ENCODE results near the gene TCF4. TPM values are rescaled to one million over a fixed set of nuclear protein-coding genes. Genes with fewer than 3 reads are reported as not detected.

TCF4 gene
- total RNA-seq, 1 donor from 2014 or later: 62.8 TPM

DNA sequence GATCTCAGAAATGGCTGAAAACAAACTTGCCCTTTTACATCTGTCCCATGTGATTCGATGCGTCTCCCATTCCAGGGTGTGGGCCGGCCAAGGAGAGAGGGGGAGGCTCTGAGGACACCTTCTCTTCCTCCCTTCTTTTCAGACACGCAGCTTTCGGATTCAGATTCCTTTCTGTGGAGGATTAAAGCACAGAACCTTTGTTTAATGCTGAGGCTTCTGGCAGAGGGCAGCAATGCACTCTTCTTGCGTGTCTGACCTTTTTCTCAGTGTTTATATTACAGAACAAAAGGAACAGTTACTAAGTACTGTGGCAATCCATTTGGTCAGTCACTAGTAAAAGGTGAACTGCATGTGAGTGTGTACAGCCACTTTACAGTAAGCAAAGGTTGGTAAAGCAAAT, 359.8 kb downstream of the TCF4 start:
- DNase-seq: no peak
- intact Hi-C loops (cut with micrococcal nuclease): no loop called here
- peak; percentile 26 for ATAC-seq

DNA sequence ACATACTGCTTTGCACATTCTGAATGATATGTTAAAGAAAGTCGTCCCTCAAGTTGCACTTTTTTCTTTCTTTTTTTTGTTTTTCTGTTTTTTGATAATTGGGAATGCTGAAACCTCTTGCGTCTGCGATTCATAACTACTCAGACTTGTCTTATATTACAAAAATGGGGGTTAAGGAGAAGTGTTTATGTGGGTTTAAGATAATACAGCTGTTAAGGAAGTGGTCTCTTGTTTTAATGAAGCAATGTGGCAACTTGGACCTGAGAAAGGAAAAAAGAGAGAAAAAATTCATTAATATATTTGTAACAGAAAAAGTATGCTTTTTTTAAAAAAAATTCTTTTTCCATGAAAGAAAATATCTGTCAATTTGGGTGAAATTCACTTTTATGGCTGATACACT, 360.2 kb downstream of the TCF4 start:
- intact Hi-C loops (cut with micrococcal nuclease): no loop called here

DNA sequence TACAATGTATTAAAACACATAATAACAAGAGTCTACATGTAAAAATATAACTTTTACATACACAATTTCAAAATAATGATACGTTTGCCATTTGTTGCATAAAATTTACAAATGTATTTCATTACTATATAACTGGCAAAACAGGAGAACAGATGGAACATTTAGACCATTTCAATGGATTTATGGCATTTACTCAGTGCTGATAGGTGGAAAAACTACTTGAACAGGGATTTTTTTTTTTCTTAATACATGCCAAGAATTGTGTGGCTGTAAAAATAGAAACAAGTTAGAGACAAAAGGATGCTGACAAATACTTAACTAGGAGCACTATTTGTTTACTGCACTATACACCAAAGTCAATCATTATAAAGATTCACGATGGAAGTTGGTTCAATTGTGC, 361.9 kb downstream of the TCF4 start:
- no peak for DNase-seq
- no peak for ATAC-seq
- intact Hi-C loops (cut with micrococcal nuclease): no loop called here

More for the DNA sequence above, 360.2 kb downstream of the TCF4 start:
- DNase-seq: no peak
- no peak for ATAC-seq

DNA sequence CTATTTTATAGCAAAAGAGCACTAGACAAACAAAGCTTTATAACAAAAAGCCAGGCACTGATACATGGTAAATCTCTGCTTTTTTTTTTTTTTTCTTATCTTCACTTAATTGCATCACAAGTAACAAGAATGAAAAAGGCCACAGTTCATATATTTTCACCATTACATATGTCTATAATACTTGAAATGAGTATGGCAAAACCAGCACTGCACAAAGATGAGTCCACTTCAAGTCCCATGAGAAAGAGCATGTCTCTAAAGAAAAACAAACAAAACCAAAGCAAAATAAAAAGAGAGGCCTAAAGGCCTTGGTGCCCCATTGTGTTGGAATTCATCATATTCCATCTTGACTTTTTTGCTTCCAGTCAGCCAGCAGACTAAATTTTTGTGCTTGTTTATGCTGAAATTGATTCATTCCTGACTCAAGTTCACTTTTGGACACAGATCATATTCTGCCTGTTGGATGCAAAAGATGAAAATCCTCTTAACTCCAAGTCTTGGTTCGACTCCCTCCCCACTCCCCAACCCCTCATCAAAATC, 363.8 kb downstream of the TCF4 start:
- DNase-seq (no peak), ATAC-seq (no peak)
- intact Hi-C loops (cut with micrococcal nuclease): no loop called here

DNA sequence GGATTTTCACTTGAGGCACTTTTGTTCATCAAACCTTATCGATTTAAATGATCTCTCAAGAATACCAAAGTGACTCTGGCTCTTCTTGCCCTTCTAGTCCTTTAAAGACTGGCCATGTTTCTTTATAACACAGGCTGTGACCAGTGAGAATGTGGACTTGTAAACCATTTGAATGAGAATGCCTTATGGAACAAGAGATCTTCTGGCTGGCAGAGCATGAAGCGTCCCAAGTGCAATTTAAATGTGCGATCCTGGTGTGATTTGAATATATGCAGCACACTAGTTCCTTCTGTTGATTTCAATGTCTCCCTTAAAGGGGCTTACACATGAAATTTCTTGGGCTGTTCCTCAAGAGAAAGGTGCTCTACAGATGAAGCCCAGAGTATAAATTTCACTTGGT, 366.4 kb downstream of the TCF4 start:
- DNase-seq (no peak), ATAC-seq (no peak)
- intact Hi-C loops (cut with micrococcal nuclease): no loop called here

DNA sequence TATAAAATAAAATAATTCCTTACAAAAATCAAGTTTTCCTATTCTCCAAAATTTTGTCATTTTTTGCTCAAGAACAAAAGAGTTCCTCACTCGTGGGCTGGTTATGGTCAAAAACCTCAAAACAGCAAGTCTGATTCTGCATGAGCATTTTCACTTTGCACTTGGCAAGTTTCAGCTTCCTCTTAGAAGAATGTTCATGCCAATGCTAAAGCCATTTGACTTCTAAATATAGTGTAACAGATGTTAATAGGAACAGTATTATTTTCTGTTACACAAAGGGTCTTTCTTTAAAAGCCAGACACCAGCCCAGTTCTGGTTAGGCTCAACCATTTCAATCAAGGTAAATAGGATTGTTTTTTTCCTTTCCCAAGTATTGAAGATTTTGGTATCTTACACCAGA, 367.5 kb downstream of the TCF4 start:
- intact Hi-C loops (cut with micrococcal nuclease): no loop called here
- no peak for DNase-seq
- peak; percentile 50 for ATAC-seq

DNA sequence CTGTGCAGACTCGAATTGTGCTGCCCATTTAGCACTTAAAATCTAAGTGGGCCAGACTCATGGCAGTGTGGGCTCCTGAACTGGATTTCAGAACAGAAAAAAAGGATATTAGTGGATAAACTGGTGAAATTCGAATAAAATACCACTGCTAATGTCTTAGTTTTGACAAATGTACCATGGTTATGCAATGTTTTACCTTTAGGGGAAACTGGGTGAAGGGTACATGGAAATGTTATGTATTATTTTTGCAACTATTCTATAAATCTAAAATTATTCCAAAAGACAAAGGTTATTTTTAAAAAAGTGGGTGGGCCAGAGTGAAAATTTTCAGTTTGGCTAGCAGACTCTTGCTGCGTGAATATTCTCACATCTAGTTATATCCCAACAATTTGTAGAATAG, 368.2 kb downstream of the TCF4 start:
- DNase-seq: no peak
- intact Hi-C loops (cut with micrococcal nuclease): no loop called here
- ATAC-seq: no peak

DNA sequence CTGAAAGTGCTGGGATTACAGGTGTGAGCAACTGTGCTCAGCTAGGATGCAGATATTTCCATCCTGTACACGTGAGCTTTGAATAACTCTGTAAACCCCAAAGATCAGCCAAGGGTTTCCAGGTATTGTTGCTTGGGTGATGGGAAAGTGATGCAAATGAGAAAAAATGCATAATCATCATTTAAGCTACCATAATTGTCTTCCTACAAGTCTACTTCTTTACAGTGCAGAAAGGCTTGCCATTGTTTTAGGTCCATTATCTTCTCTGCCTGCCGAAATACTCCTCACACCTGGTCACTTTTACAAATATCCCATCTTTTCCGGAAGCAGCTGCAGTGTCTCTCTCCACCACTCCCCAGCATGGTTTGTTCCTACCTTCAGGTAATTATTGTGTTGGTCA, 368.9 kb downstream of the TCF4 start:
- DNase-seq: no peak
- intact Hi-C loops (cut with micrococcal nuclease): no loop called here
- ATAC-seq: no peak

DNA sequence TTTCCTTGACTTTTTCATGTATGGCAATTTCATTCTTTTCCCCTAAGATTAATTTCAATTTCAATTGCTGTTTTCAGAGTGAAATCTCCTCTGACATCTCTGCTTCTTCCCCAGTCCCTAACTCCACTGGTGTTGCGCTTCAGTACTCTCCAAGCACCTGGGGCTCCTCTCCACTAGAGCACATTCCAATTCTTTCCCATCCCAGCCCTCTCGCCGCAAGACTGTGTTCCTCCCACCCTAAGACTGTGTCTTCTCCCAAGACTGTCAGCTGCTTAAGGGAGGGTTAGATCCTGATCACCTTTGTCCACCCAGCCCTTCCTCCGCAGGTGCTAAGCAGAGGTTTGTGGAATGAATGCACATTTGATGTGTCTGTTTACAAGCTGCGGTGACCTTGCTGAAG, 373.0 kb downstream of the TCF4 start:
- no peak for ATAC-seq
- DNase-seq: no peak
- intact Hi-C loops (cut with micrococcal nuclease): no loop called here

DNA sequence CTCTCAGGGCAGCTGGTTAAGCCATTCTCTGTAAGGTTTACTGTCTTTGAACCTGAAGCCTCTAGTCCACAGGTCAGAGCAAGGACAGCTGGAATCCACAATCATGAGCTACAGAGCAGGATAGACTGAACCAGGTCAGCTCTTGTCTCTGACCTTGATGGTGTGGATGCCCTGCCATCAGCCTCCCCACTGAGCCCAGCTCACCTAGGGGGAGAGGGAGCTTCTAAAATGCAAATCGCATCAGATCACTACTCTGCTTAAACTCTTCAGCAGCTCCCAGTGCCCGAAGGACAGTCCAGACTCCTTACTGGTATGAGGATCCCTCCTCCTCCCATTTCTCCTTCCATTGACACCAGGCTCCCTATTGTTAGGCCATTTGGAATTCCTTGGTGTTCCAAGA, 373.5 kb downstream of the TCF4 start:
- ATAC-seq (no peak), DNase-seq (no peak)
- intact Hi-C loops (cut with micrococcal nuclease): no loop called here

DNA sequence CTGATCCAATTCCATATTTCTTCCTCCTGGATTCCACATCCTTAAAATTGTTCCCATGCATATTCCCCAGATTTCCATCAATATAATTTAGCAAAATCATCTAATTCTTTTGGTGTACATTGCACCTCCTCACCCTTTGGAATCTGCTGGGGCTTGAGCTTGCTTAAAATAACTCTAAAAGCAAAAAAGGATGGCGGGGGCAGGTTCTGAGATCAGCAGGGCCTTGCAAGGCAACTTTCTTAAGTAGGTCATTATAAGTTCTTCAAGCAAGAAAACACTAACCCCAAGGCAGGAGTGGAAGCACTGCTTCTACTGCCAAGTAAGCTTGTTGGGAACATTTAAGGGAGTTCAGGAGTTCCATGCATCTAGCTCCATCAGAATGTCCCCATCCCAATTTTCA, 374.4 kb downstream of the TCF4 start:
- intact Hi-C loops (cut with micrococcal nuclease): no loop called here
- DNase-seq (no peak), ATAC-seq (no peak)

DNA sequence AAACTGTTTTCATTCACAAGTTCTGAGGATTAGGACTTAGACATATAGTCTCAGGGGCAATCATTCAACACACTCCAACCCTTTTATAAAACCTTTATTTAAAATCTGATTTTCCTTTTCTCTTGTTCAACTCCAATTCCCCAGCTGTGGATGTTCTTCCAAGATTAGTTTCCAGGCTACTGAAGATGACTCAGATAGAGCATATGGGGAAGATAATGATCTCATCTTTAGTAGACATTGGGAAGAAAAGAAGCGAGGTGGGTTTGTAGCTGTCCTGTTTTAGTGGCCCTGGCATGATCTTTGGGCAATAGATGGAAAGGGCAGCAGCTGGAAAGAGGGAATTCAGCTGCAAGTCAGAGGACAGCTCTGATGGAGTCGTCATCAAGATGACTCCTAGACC, 381.1 kb downstream of the TCF4 start:
- no peak for ATAC-seq
- no peak for DNase-seq
- intact Hi-C loops (cut with micrococcal nuclease): no loop called here

DNA sequence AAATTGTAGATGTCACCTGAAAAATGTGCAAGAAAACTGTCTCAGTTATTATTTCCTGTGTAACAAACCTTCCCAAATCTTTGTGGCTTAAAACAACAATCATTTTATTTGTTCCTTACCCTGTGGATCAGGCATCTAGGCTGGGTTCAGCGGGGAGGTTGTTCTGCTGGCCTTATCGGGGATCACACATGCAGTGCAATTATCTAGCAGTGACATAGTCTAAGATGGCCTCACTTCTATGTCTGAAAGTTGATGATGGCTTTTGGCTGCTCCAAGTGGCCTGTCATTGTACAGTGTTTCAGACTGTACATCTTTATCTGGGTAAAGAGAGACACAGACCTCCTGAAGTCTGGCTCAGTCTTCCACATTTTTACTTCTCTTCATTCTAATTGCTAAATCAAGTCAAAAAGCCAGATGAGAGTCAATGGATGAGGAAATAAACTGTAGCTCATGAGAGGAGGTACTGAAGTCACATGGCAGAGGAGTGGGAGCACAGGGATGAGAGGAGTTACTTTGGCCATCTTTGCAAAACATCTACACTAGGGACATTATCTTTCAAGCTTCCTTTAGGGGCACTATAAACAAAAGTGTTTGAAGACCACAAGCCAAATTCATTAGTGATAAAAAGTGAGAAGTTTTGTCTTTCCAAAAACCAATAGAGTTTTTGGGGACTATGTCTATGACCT, 385.6 kb downstream of the TCF4 start:
- DNase-seq (no peak), ATAC-seq (no peak)
- intact Hi-C loops (cut with micrococcal nuclease): no loop called here

DNA sequence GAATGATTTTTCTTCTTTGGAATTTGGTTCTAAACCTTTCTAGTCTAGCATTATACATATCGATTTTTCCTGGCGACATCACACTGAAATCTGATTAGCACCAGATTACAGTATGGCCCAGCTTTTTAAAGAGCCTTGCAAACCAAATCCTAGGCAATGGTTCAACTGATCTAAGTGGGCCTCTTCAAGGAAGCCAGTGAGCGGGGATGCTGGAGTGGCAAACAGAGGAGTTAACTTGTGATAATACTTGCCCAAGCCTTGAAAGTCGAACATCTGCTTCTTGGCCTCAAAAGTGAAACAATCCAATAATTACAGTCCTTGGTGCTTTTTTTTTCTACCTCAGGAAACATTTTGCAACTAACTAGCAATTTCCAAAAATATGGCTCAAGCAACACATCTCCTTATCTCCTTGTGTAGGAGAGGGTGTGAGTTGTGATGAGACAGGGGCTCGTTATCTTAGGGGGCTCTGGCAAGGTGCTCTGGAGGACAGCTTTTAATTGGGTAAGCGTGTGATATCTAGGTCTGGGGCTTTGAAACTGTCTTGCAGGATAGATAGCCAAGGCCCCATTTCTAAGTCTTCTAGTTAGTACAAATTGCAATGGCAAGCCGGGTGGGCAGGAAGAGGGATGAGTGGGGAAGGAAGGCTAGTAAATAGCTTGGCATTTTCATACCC, 388.6 kb downstream of the TCF4 start:
- intact Hi-C loops (cut with micrococcal nuclease): no loop called here
- no peak for ATAC-seq
- no peak for DNase-seq

DNA sequence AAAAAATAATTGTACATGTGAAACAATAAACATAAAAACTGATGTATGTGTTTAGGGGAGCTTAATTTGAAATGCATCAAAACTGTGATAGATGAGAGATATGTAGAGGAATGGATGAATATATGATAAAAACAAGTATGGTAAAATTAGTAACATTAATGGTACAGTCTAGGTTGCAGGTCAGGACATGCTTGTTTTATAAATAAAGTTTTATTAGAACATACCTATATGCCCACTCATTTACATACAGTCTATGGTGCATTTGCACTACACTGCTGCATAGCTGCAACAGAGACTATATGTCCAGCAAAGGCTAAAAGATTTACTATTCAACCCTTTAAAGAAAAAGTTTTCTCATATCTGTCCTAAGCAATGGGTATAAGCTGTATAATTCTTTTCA, 392.1 kb downstream of the TCF4 start:
- ATAC-seq (no peak), DNase-seq (no peak)
- intact Hi-C loops (cut with micrococcal nuclease): no loop called here

DNA sequence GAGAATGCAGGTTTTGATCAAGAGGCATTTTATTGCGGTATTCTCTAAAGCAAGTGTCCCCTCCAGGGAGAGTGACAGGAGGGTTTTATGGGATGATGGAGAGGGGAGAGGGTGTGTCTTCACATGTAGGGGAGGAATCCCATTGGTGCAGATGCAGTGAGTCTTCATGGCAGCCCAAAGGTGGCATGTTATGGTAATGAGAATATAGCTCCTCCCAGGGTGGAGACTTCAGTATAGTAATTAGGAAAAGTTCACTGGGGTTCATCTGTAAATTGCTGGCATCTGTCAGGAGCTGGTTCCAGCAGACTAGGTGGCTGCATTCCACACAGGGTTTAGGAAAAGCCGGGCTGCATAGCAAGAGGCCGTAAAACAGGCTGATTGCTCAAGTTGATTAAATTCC, 398.0 kb downstream of the TCF4 start:
- no peak for ATAC-seq

DNA sequence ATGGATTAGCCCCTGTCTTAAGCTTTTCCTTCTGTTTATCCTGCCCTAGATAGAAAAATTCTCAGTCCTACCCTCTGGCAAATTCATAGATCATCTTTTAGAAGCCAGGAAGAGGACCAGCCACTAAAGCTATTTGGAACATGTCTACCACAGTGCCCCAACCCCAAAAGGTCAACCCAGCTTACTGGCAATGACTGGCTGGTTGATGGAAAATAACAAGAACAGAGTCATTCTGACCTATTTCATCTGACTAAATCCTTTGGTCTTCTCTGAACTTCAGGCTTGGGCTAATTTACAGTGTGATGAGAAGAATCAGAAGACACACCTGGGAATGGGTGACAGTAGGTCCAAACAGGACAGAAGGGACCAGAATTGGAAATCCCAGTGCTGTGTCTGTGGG, 401.4 kb downstream of the TCF4 start:
- DNase-seq: no peak
- no peak for ATAC-seq
- intact Hi-C loops (cut with micrococcal nuclease): no loop called here

More for the DNA sequence above, 398.0 kb downstream of the TCF4 start:
- intact Hi-C loops (cut with micrococcal nuclease): no loop called here
- DNase-seq: no peak

DNA sequence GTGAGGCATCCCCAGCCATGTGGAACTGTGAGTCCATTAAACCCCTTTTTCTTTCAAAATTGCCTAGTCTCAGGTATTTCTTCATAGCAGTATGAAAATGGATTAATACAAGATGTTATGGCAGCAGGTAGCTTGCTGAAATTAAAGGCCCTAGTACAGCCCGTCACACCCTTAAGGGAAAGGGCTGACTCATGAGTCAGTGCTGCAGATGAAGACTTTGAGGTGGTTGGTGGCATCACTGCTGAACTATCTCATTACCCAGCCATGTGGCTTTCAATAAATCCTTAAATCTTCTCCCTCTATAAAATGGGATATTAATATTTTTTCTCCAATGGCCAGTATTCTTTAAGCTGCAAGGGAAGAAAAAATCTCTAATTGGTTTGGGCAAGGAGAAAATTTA, 402.6 kb downstream of the TCF4 start:
- intact Hi-C loops (cut with micrococcal nuclease): no loop called here
- DNase-seq (no peak), ATAC-seq (no peak)

DNA sequence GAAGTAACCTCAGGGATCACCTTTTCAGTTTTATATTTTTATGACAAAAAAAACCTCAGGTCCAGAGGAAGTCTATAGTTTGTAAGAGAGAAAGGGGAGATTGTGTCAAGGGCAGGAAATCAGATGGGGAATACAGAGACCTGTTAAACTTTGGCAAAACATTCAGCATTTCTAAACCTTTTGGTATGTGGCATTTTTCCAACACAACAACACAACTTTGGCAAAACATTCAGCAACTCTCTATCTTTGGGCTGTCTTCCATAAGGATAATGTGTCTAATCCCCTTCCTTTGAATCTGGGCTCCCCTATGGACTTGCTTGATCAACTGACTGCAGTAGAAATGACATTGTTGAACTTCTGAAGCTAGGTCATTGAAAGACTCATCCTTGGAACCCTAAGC, 408.2 kb downstream of the TCF4 start:
- intact Hi-C loops (cut with micrococcal nuclease): no loop called here
- ATAC-seq (no peak), DNase-seq (no peak)

DNA sequence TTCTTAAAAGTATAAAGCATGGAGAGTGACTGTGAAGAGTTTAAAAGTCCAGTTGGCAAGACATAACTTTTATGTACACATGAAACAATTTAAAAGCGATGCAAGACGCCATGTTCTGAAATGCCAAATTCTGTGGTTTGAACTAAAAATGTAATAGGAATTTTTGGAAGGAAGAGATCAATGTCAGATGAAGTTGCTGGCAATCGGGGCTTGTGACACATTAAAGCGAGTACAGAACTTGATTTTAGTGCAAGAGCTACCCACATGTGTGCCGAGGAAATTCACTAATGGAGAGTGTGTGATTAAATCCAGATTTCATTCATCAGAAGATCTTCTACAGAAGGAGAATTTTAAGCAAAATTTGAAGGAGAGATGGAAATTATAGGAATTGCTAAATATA, 408.6 kb downstream of the TCF4 start:
- intact Hi-C loops (cut with micrococcal nuclease): no loop called here

DNA sequence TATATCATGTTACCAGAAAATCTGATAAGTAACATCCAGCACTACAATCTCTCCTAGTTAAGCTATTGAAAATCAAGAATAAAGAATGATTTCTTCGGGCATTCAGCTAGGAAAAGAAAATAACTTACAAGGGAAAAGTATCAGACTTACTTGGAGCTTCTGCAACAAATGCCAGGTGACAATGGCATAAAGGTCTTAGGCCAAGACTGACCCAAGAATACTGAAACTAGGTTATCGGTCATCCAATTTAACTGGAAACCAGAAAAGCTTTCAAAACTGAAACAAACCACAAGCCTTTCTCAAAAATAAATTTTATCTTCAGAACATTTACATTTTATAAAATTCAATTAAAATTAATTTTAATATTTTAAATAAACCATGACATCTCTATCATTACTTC, 414.7 kb downstream of the TCF4 start:
- no peak for ATAC-seq
- DNase-seq: no peak
- intact Hi-C loops (cut with micrococcal nuclease): no loop called here

More for the DNA sequence above, 408.6 kb downstream of the TCF4 start:
- DNase-seq: no peak
- no peak for ATAC-seq
